Activated effector memory CD4-positive, alpha-beta T cell treated with Interleukin-2 at 50 U/mL for 16 hours (primary cell): ENCODE results near the gene TAC1.
"Not testable (repeated sequence)": the region's sequence is repeated elsewhere in the genome, so short reads cannot be mapped to it uniquely, and the experiment has no call there.

ENCODE experiments used
- DNase-seq: peaks from one replicate; pipeline ENCODE4 v3.0.0-alpha.2; 2020

The TAC1 gene, protein sequence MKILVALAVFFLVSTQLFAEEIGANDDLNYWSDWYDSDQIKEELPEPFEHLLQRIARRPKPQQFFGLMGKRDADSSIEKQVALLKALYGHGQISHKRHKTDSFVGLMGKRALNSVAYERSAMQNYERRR

DNA sequence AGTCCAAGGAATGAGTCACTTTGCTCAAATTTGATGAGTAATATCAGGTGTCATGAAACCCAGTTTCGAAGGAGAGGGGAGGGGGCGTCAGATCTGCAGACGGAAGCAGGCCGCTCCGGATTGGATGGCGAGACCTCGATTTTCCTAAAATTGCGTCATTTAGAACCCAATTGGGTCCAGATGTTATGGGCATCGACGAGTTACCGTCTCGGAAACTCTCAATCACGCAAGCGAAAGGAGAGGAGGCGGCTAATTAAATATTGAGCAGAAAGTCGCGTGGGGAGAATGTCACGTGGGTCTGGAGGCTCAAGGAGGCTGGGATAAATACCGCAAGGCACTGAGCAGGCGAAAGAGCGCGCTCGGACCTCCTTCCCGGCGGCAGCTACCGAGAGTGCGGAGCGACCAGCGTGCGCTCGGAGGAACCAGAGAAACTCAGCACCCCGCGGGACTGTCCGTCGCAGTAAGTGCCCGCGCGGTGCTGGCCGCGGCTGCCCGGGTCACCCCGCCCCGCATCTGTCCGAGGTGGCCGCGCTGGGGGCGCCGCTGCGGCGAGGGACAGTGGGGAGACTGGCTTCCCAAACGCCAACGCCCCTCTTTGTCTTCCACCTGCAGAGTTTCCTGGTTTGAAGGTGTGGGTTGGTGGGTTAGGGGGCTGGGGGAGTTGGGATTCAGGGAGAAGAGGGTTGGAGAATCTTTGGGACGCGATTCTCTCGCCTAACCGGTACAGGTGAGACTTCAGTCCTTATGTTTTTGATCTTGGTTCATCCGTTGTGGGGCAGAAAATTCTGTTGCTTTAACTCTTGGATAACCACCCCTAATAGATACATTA is at the start of gene TAC1:
Gene TAC1, plus strand, starts transcription at position 351 of the 829 bp plus-strand sequence. CDS start 527 bp downstream, outside the sequence.
- DNase-seq = no peak

DNA sequence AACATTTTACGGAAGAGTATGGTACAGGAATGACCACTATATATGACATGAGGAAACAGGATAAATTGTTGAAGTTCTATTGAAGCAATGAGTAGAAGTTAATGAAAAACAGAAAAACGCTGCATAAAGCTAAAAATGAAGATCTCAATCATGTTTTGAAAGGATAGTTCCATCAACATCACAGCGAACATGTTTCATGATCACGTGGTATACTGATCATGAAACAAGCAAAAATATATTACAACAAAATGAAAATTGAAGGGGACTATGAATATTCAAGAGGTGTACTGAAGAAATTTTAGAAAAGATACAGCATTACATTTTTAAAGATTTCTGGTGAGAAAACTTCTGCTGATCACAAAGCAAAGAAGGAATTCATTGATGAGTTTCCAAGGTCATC is 45.9 kb upstream of the TAC1 start:
- no peak for DNase-seq

DNA sequence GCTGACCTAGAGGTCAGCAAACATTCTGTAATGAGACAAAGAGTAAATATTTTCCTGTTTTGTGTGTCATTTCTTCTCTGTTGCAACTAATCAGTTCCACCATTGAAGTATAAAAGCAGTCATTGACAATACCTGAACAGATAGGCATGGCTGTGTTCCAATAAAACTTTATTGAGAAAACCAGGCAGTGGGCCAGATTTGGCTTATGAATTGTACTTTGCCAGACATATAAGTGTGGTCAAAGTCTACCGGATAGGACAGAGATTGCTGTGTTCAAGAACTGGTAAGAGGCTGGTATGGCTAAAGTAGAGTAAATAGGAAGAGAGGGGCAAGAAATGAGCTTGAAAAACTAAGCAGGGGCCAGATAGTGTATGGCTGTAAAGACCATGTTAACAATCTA is 38.3 kb upstream of the TAC1 start:
- DNase-seq = no peak

DNA sequence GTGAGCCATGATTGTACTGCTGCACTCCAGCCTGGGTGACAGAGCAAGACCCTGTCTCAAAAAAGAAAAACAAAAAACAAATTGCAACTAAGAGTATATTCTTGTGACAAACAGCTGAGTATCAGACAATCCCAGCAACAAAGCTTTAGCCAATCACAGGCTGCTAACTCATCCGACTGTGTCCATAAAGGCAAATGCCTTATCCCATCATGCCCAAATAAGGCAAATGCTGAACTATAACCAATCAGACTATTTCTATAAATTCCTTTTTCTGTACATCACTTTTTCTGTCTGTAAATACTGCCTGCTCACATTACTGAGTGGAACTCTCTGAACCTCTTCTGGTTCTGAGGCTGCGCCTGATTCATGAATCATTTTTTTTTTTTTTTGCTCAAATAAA is 37.5 kb upstream of the TAC1 start:
- no peak for DNase-seq

DNA sequence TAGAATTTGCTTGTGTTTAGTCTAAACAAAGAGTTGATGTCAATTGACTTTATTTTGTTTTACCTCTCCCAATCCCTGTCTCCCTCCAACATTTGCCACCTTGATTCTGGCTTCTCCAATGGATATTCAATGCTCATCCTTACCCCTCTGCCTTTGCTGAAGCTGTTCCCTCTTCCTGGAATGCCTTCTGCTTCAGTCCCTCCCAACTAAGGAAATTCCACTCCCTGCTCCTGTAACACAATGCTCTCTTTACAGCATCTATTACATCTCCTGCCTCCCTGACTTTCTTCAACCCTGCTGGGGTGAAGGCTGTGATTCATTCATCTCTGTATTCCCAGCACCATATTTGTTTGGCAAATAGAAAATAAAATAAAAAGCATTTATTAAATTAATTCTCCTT is 34.5 kb upstream of the TAC1 start:
- no peak for DNase-seq

DNA sequence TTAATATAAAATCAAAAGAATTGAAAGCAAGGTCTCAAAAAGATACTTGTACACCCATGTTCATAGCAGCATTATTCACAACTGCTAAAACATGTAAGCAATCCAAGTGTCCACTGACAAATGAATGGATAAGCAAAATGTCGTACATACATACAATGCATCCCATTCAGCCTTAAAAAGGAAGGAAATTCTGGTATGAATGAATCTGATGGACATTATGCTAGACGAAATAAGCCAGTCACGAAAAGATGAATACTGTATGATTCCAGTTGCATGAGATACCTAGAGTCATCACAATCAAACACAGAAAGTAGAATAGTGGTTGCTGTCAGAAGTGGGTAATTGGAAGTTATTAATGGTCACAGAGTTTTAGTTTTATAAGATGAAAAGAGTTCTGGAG is 9.5 kb upstream of the TAC1 start:
- DNase-seq = no peak

DNA sequence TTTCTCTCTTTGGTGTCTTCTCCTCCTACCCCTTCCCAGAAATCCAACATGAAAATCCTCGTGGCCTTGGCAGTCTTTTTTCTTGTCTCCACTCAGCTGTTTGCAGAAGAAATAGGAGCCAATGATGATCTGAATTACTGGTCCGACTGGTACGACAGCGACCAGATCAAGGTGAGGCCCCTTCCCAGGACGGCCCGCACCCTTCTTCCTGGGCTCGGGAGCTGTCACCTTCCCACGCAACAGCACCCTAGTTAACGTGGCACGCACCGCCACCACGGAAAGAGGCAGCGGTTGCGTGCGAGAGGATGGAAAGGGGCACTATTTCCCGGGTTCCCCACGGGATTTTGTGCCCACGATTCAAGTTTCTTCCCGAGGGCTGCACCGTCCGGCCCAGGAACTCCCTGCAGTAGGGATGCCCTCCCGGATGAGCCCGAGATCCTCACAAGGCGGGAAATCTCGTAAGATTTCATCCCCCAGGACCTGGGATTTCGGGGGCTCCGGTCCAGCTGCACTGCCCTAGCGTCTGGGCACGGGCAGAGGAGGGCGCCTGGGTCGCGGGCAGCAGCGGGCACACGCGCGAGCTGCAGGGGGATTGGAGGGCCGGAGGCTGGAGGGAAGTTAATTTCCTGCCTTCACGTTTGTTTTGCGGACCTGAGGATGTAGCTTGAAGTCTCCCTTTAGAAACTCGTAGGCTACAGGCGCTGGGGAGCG is 834 bp downstream of the TAC1 start:
- DNase-seq = no peak

DNA sequence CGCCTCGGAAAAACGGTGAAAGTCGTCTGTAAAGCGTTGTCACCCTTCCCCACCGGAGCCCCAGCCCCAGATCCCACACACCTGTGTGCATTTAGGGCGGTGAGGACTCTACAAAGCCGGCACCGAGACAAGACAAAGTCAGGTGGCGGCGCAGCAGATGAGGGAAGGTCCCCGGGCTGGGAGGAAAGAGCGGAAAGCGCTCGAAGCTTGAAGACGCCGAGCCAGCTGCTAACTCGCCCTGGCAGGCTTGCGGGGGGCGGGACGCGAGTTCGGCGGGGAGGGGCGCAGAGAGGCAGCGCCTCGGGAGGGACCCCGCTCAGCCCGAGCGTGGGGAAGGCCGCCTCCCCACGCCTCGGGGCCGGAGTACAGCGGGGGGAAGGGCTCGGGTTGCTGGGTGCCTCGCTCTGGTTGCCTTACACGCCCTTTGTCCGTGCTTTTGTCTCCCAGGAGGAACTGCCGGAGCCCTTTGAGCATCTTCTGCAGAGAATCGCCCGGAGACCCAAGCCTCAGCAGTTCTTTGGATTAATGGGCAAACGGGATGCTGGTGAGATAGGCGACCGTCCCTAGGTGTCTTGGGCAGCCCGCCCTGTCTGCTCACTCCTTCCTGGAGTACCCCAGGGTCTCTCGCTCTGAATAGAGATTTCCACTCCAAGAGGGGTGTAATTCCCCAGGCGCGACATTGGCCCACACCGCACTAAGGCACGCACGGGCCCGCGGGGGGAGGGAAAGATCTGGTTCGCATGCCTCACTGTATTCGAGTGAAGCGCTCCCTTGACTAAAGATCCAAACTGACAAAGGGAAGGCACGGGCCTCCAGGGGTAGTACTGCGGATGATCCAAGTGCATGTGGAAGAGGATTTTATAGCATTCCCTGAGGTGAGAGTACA is 1.6 kb downstream of the TAC1 start:
- DNase-seq = no peak

DNA sequence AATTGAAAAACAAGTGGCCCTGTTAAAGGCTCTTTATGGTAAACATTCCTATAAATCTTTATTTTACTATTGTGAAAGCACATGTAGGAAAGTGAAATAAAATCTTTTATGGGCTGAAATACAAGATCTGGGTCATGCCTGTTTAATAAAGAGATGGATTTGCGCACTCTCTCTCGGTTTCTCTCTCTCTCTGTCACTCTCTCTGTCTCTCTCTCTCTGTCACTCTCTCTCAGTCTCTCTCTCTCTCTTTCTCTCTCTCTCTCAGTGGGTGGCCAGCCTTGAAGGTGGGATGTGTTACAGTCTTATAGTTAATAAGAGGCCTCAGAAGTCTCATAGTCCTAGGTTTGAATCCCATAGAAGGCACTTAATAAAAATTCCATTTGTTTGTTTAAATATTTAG is 2.4 kb downstream of the TAC1 start:
- DNase-seq = no peak

DNA sequence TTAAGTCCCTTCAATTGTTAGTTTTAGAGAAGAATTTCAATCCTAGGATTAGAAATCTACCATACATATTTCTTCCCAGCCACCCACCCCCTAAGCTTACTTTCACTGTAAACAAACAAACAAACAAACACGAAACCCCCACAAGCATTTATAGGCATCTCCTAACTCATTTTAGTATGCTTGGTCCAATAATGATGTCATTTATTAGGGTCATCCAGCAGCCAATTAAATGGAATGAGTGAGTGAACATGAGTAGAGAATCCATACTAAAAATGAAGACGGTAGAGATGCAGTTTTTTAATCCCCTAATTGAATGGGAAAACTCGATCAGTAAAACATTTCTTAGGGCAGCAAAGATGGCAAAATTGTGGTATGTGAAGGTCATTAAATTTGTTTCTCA is 3.2 kb downstream of the TAC1 start:
- DNase-seq = no peak

DNA sequence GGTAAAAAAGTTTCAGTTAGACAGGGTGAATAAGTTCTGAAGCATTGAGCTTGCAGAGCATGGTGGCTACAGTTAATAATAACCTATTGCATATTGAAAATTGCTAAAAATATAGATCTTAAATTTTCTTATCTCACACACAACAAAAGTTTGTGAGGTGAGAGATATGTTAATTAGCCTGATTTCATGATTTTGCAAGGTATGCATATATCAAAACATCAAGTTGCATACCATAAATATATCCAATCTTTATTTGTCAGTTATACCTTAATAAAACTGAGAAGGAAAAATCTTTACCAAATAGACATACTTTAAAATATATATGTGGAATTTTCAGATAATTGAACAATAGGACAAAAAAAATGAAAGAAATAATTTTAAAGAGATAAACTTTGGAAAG is 16.6 kb downstream of the TAC1 start:
- DNase-seq = no peak

DNA sequence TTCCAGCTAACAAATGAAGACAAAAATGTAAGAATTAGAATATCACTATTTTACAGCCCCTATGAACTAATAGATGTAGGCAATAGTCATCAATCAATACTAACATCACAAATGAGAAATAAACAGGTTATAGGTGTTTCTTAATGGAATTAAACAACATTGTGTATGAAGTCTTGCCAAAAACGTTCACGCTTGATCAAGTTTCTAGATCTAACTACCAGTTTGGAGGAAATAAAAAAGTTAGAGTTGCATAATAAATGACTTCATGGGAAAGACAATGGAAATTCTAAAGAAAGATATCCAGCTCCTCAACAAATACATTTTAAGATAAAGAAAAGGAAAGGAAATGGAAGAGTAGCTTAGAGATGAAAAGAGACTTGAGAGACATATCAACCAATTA is 19.7 kb downstream of the TAC1 start:
- DNase-seq = no peak

DNA sequence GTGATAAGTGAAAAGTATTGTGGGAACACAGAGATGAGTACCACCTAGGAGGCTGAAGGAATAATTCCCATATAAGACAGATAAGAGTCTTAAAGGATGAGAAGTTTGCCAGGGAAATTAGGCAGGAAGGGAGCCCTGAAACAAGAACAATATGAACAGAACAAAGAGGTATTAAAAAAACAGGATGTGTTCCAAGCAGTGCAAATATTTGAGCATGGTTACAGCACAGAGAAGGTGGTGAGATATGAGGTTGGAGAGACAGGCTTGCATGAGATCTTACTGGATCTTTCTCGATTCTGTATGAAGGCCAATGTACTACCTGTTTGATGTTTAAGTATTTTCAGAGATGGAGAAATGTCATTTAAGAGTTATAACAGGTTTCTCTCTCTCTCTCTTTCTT is 20.3 kb downstream of the TAC1 start:
- no peak for DNase-seq

DNA sequence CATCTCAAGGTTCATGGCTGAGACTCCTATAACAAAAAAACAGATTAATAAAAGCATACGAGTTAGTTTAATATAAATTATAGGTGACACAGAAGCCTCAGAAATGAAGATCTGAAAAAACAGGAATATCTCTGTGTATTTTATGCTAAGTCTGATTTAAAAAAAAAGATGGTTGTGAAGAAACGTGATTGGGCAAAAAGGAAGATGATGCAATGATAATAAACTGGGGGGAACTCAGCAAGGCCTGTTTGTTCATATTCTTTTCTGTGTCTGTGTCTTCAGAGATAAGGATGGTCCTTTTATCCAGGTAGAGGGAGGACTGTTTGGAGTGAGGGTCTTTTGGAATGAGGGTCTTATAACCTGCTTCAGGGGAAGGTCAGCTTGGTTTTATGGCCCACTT is 25.9 kb downstream of the TAC1 start:
- DNase-seq = no peak

DNA sequence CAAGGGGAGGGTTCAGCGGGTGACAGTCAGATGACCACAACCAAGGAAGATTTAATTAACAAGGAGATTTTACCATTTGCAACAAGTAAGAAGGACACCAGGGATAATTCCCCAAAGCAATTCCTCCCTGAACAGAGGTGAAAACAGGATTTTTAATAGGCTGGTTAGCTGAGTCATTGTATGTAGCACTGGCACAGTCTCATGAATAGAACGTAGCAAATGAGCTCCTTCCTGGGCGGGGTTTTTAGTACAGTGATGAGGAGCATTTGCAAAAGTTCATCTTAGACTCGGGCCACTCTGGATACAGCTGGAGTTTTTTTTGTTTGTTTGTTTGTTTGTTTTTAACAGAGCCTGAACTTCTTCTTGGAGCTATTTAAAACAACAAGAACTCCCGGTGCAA is 39.0 kb downstream of the TAC1 start:
- no peak for DNase-seq

DNA sequence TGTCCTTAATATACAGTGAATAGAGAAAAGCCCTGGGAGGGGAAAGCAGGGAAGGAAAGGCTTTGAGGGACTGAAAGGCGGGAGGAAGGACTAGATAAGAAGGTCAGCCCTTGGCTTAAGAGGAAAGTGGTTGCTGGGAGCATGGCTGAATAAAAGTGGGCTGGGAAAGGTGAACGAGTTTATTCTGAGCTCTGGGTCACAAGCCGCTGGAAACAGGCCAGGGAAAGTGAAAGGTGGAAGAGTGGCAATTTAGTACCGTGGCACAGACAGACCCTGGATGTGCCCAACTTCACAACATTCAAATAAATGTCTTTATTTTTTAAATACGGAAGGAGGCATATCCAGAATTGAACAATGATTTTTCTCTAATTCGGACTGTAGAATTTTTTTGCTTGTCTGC is 39.7 kb downstream of the TAC1 start:
- DNase-seq = no peak

DNA sequence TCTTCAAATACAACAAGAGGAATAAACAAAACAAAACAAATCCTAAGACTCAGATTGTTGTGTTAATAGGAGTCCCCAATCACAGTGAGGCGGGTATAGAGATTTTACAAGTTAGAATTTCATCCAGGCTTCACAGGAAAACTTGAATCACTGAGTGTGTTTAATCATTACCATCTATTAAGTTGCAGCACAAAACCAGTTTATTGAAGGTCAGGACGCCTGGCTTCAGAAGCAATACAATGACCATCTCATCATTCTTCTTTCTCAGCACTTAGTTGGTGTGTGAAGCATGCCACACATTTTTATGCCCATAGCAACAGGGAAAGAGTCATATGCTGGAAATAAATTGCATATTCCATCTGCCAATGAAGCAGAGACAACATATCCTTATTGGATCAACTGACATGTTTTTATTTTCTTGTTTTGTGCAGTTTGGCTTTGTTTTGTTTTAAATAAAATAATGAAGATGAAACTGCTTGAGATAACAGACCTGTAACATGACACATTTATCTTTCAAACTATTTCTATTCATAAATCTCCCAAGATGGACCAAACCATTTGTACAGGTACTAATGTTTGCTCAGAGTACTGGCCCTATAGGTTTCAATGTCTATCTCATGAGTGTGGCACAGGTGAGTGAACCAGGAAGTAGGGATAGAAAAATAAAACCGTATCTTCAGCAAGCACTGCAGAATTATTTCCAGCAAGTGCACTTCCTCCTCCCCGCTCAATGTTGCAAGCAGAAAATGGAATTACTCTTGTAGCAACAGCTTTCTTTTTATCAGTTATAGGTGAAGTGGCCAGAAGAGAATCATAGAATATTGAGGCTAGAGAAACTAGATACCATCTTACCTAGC is 40.4 kb downstream of the TAC1 start:
- no peak for DNase-seq

DNA sequence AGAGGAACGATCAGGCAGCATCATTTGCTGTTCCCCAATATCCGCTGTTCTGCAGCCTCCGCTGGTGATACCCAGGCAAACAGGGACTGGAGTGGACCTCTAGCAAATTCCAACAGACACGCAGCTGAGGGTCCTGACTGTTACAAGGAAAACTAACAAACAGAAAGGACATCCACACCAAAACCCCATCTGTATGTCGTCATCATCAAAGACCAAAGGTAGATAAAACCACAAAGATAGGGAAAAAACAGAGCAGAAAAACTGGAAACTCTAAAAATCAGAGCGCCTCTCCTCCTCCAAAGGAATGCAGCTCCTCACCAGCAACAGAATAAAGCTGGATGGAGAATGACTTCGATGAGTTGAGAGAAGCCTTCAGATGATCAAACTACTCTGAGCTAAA is 54.5 kb downstream of the TAC1 start:
- not testable (repeated sequence) for DNase-seq
